Measurements from ENCODE around the gene ATP9B.

Gene ATP9B

DNA sequence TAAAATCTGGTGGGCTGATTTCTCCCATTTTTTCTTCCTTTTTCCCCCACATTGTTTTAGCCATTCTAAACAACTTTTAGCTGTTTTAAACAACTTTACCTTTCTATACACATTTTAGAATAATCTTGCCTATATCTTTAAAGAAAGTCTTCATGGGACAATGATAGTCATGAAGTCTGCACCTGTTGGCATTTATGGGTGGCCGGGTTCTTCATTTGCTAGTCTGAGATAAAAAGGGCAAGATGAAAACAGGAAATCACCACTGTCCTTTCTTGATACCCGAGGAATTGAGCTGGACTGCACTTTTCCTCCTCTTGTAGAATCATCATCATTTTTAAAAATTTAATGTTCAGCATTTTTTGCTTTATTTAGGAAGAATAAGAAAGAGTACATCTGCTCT is 104.5 kb downstream of the ATP9B start:
- H3K4me2 ChIP-seq (ENCODE audit: low read length) = no peak overlapping the region
- no peaks in the 10 kb centered on the region for H3K4me1 ChIP-seq (ENCODE audit: low read length)
- H3K9me3 ChIP-seq (ENCODE audit: insufficient read depth, low read length) = no peaks in the 10 kb centered on the region
- H3K4me3 ChIP-seq (ENCODE audit: low read length) = no peak overlapping the region
- H3K79me2 ChIP-seq (ENCODE audit: low read length) = no peaks in the 10 kb centered on the region
- H3K27ac ChIP-seq (ENCODE audit: low read length) = no peak overlapping the region
- no peak overlapping the region for H2AFZ ChIP-seq (ENCODE audit: low read depth, low read length)
- peaks cover 8% of the 10 kb centered on the region for H3K36me3 ChIP-seq (replicated peaks; ENCODE audit: low read depth, low read length)
- no peak overlapping the region for H3K9ac ChIP-seq (ENCODE audit: low read length)
- TF ChIP-seq CTCF (IDR thresholded peaks at IDR 0.05; ENCODE audit: low read depth, low read length) (no peak), EZH2phosphoT487 (IDR thresholded peaks at IDR 0.05; ENCODE audit: low read depth) (no peak)
- H4K20me1 ChIP-seq (ENCODE audit: insufficient read depth, low read length) = no peaks in the 10 kb centered on the region; the same call in 1 of the 2 replicates
- H3K27me3 ChIP-seq (ENCODE audit: low read depth, low read length) = no peaks in the 10 kb centered on the region

DNA sequence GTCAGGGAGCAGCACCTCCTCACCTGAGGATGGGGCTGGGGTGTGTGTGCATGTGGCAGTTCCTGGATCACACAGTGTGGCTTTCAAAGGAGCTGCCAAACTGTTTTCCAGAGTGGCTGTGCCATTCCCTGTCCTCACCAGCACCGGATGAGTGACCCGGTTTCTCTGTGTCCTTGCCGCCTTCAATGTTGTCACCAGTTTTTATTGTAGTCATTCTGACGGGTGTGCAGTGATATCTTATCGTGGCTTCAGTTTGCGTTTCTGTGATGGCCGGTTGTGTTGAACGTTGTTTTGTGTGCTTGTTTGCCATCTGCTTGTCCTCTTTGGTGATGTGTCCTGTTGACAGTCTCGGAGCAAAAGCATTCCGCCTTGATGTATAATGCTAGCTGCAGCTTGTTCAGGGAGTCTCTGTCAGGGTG is 108.9 kb downstream of the ATP9B start:
- Histone ChIP-seq H3K9ac (ENCODE audit: low read length) (no peak overlapping the region), H3K4me1 (ENCODE audit: low read length) (no peaks in the 10 kb centered on the region), H2AFZ (ENCODE audit: low read depth, low read length) (no peak overlapping the region), H3K4me3 (ENCODE audit: low read length) (no peak overlapping the region), H3K9me3 (ENCODE audit: insufficient read depth, low read length) (no peaks in the 10 kb centered on the region), H3K27ac (ENCODE audit: low read length) (no peak overlapping the region), H3K27me3 (ENCODE audit: low read depth, low read length) (no peaks in the 10 kb centered on the region), H3K79me2 (ENCODE audit: low read length) (no peaks in the 10 kb centered on the region), H3K36me3 (replicated peaks; ENCODE audit: low read depth, low read length) (peaks cover 8% of the 10 kb centered on the region), H3K4me2 (ENCODE audit: low read length) (no peak overlapping the region), H4K20me1 (ENCODE audit: insufficient read depth, low read length) (peaks cover 3% of the 10 kb centered on the region; the same call in 1 of the 2 replicates)
- TF ChIP-seq EZH2phosphoT487 (IDR thresholded peaks at IDR 0.05; ENCODE audit: low read depth) (no peak), CTCF (IDR thresholded peaks at IDR 0.05; ENCODE audit: low read depth, low read length) (no peak)

GRCh38 chr18:79182047-79182713 is 113.0 kb downstream of the ATP9B start:
- Histone ChIP-seq H2AFZ (ENCODE audit: low read depth, low read length) (no peak overlapping the region), H3K27me3 (ENCODE audit: low read depth, low read length) (no peaks in the 10 kb centered on the region), H4K20me1 (ENCODE audit: insufficient read depth, low read length) (peaks cover 3% of the 10 kb centered on the region; the same call in 1 of the 2 replicates), H3K27ac (ENCODE audit: low read length) (no peak overlapping the region), H3K4me1 (ENCODE audit: low read length) (no peaks in the 10 kb centered on the region), H3K4me3 (ENCODE audit: low read length) (no peak overlapping the region), H3K9ac (ENCODE audit: low read length) (no peak overlapping the region), H3K79me2 (ENCODE audit: low read length) (no peaks in the 10 kb centered on the region), H3K36me3 (replicated peaks; ENCODE audit: low read depth, low read length) (no peaks in the 10 kb centered on the region), H3K4me2 (ENCODE audit: low read length) (no peak overlapping the region), H3K9me3 (ENCODE audit: insufficient read depth, low read length) (no peaks in the 10 kb centered on the region)
- TF ChIP-seq EZH2phosphoT487 (IDR thresholded peaks at IDR 0.05; ENCODE audit: low read depth) (no peak), CTCF (IDR thresholded peaks at IDR 0.05; ENCODE audit: low read depth, low read length) (no peak)

DNA sequence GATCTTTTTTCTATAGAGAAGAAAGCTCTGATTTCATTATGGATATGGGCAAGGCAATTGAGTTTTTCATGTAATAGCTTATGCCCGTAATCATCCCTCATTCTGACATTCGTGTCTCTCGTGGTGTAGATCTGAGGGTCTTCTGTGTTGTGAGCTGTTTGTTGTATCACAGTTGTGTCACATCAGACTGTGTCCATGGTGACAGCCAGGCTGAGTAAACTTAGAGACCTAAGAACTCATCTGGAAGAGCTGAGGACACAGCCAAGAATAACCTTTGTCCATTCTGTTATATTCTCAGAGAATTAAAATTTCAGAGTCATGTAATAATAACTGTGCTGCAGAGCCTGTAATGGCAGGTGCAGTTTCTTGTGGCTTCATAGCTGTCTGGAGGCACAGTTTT is 116.5 kb downstream of the ATP9B start:
- no peak overlapping the region for H3K4me2 ChIP-seq (ENCODE audit: low read length)
- no peaks in the 10 kb centered on the region for H4K20me1 ChIP-seq (ENCODE audit: insufficient read depth, low read length)

More for the DNA sequence above, 116.5 kb downstream of the ATP9B start:
- Histone ChIP-seq H3K27me3 (ENCODE audit: low read depth, low read length) (no peaks in the 10 kb centered on the region), H3K79me2 (ENCODE audit: low read length) (no peaks in the 10 kb centered on the region), H3K36me3 (replicated peaks; ENCODE audit: low read depth, low read length) (no peaks in the 10 kb centered on the region), H3K9ac (ENCODE audit: low read length) (no peak overlapping the region), H3K9me3 (ENCODE audit: insufficient read depth, low read length) (no peaks in the 10 kb centered on the region), H2AFZ (ENCODE audit: low read depth, low read length) (no peak overlapping the region), H3K4me3 (ENCODE audit: low read length) (no peak overlapping the region), H3K27ac (ENCODE audit: low read length) (no peak overlapping the region), H3K4me1 (ENCODE audit: low read length) (no peaks in the 10 kb centered on the region)
- TF ChIP-seq CTCF (IDR thresholded peaks at IDR 0.05; ENCODE audit: low read depth, low read length) = no peak
- no peak for TF ChIP-seq EZH2phosphoT487 (IDR thresholded peaks at IDR 0.05; ENCODE audit: low read depth)
